Measurements from ENCODE around the gene HOXB5. TPM values are rescaled to one million over a fixed set of nuclear protein-coding genes. Genes with fewer than 3 reads are reported as not detected.
A peak's percentile ranks its signal among the peaks of the same experiment; 100 is the strongest.

HOXB5 gene
- total RNA-seq, 4 donors from 2014 or later = 0.11 to 1.6 (median 0.49) TPM; not detected in 1

GRCh38 chr17:48574505-48575065 lies 19.0 kb downstream of the HOXB5 start:
- no peak for DNase-seq
- Histone ChIP-seq H3K9me3 (no peaks in the 10 kb centered on the region), H3K4me3 (replicated peaks in 1 of 3) (no peak overlapping the region), H3K27ac (peak overlapping the region in 1 of 3 donors; percentile 17), H3K27me3 (peaks cover 63% of the 10 kb centered on the region), H3K36me3 (no peaks in the 10 kb centered on the region), H3K4me1 (peaks cover 0 to 12% of the 10 kb centered on the region in 2 donors)
- no peak for TF ChIP-seq POLR2A (IDR thresholded peaks at IDR 0.05)
- no peak for TF ChIP-seq CTCF (IDR thresholded peaks at IDR 0.05)
- 36 to 40% methylated on average over 8 of the region's 8 CpGs for WGBS, 2 donors
- intact Hi-C loops (cut with DNase I) = no loop called here

DNA sequence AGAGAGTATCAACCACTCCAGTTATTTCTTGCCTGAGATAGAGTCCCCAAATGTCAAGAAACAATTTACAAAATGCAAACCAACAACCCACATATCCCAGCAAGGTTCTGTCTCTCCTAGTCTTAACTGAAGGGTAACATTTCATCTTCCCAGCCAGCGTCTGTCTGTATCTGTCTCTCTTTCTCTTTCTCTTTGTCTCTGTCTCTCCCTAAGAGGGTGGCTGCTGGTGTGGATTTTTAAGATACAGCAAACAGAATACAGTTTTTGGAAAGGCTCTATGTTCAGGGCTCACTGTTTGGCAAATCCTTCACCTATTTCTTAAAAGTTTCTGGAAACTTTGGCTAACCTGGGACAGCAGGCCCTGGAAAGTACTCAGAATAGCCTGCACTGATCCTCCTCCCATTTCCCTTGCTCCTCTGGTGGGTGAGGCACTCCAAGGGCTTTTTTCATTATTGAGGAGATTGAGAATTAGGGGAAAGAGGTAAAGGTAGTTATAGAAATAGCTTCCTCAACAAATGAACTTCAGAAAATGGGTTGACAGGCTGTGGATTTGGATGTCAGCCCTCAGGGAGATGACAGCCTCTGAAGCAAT lies 21.7 kb downstream of the HOXB5 start:
- Histone ChIP-seq H3K27ac (peak overlapping the region in 2 of 3 donors; percentile 33 to 41), H3K27me3 (peaks cover 54% of the 10 kb centered on the region), H3K36me3 (no peaks in the 10 kb centered on the region), H3K4me1 (peaks cover 0 to 9% of the 10 kb centered on the region in 2 donors), H3K4me3 (replicated peaks in 1 of 3) (no peak overlapping the region), H3K9me3 (no peaks in the 10 kb centered on the region)
- intact Hi-C loops (cut with DNase I) = no loop called here
- no peak for DNase-seq
- 50 to 63% methylated on average over 1 of the region's 1 CpG for WGBS, 2 donors
- TF ChIP-seq POLR2A (IDR thresholded peaks at IDR 0.05) (no peak), CTCF (IDR thresholded peaks at IDR 0.05) (no peak)

- Histone ChIP-seq H3K9me3 (no peaks in the 10 kb centered on the region), H3K36me3 (no peaks in the 10 kb centered on the region), H3K4me3 (replicated peaks in 1 of 3) (no peak overlapping the region), H3K4me1 (peaks cover 0 to 2% of the 10 kb centered on the region in 2 donors), H3K27ac (peak overlapping the region in 2 of 3 donors; percentile 33 to 41), H3K27me3 (peaks cover 48% of the 10 kb centered on the region)
- intact Hi-C loops (cut with DNase I) = no loop called here
- TF ChIP-seq CTCF (IDR thresholded peaks at IDR 0.05) (no peak), POLR2A (IDR thresholded peaks at IDR 0.05) (no peak)
- WGBS, 2 donors = 22 to 32% methylated on average over 26 of the region's 26 CpGs
- DNase-seq = no peak
These were observed 22.4 kb downstream of the HOXB5 start for GRCh38 chr17:48571024-48571818.

DNA sequence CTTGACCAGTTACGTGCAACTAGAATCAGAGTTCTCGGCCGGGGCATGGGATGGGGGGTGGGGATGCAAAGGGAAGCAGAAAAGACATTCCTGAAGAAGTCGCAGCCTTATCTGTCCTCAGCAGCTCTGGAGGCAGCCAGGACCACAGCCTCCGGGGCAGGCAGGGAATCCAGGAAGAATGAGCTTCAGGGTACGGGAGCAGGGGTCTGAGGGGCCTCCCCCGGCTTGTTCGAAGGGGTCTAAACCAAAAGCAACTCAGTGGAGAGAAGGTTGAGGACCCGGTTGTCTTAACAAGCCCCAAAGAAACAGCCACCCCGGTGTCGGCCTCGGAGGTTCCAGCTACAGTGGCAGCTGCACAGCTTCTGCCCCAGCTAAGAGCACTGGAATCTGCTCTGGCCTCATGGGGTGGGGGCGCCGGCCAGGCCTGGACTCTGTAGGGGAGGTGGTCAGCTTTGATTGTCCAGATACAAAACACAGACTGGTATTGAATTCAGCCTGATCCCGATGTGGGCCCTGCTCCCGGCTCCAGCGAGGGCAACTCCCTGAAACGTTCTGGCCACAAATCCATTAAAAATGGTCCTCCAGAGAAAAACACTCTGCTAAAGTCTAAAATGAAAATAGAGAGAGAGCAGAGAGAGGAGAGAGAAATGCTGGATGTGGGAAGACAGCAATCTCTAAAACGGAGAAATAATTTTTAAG lies 23.1 kb downstream of the HOXB5 start:
- no peaks in the 10 kb centered on the region for H3K9me3 ChIP-seq
- peaks cover 41% of the 10 kb centered on the region for H3K27me3 ChIP-seq
- no peaks in the 10 kb centered on the region for H3K36me3 ChIP-seq
- no peak for TF ChIP-seq CTCF (IDR thresholded peaks at IDR 0.05)
- TF ChIP-seq POLR2A (IDR thresholded peaks at IDR 0.05) = no peak
- no peaks in the 10 kb centered on the region for H3K4me1 ChIP-seq
- WGBS, 2 donors = 13 to 25% methylated on average over 19 of the region's 19 CpGs
- intact Hi-C loops (cut with DNase I) = no loop called here
- peak overlapping the region in 2 of 3 donors; percentile 33 to 36 for H3K27ac ChIP-seq
- H3K4me3 ChIP-seq (replicated peaks in 1 of 3) = no peak overlapping the region
- no peak for DNase-seq
